AG04450 (cell line): Measurements from ENCODE around the gene GHDC. TPM values are rescaled to one million over a fixed set of nuclear protein-coding genes. Genes with fewer than 3 reads are reported as not detected.
A peak's percentile ranks its signal among the peaks of the same experiment; 100 is the strongest.

Experiments used
- CTCF ChIA-PET: fragments of 300-600, 350-600 bp; formaldehyde crosslinking; extraction: SDS; loops from one replicate; lab custom pipeline; 2022; ENCODE audit warnings: antibody characterized with exemption, inconsistent platforms; lab: Charles Lee
- POLR2A ChIA-PET: fragments of 350-600 bp; formaldehyde crosslinking; extraction: SDS; loops from one replicate; lab custom pipeline; 2021; ENCODE audit warnings: antibody characterized with exemption, inconsistent platforms; lab: Yijun Ruan, JAX
- DNase-seq: peaks from one replicate; pipeline ENCODE4 v3.0.0-alpha.2; 2011; ENCODE audit warnings: low read depth, low spot score
- H3K27ac ChIP-seq: one replicate; pipeline ENCODE4 v1.5.1; 2012; ENCODE audit warnings: low read depth, low read length, control low read depth
- H3K27me3 ChIP-seq: one replicate; pipeline ENCODE4 v1.6.0; 2012; ENCODE audit warnings: low read length; ENCODE audit not compliant: control insufficient read depth, insufficient read depth
- H3K4me3 ChIP-seq: 2 replicates; pipeline ENCODE4 v1.5.1; 2011; ENCODE audit warnings: mild to moderate bottlenecking, low read depth, low read length, control low read depth
- H3K9me3 ChIP-seq: 2 replicates; pipeline ENCODE4 v1.5.1; 2012; ENCODE audit warnings: low read length; ENCODE audit not compliant: control insufficient read depth, insufficient read depth
- CTCF ChIP-seq: IDR thresholded peaks from 2 replicates; pipeline ENCODE4 v1.5.1; 2011; ENCODE audit warnings: low read depth, low read length, control low read depth, inconsistent platforms
- polyA plus RNA-seq: library from polyadenylated mRNA; depleted of rRNA; stranded (reverse); fragments of >200 nt; gene quantifications from 2 replicates; pipeline ENCODE4 v1.2.3, GENCODE V29; 2011

GHDC gene
- polyA plus RNA-seq, 1 experiment, result 5.1 TPM

- CTCF ChIA-PET, result interaction anchor here (0.9 kb wide), 1 partner anchor 20 kb away, joined by 5 read pairs; no protein-coding TSS in a partner anchor
- TF ChIP-seq CTCF, result no peak
- Histone ChIP-seq H3K27me3 (peaks cover 2% of the 10 kb centered on the region), H3K9me3 (no peaks in the 10 kb centered on the region; the same call in 1 of the 2 replicates), H3K4me3 (no peak overlapping the region), H3K27ac (no peak overlapping the region)
- no peak for DNase-seq
- POLR2A ChIA-PET, result interaction anchor here (0.6 kb wide), 1 partner anchor 35 kb away, joined by 3 read pairs; no protein-coding TSS in a partner anchor
Observed at GRCh38 chr17:42163696-42164407, 30.4 kb downstream of the GHDC start.

GRCh38 chr17:42163113-42163512, 31.2 kb downstream of the GHDC start:
- ChIA-PET POLR2A (no interaction called here), CTCF (interaction anchor here (0.9 kb wide), 1 partner anchor 21 kb away, joined by 5 read pairs; no protein-coding TSS in a partner anchor)
- Histone ChIP-seq H3K27ac (no peak overlapping the region), H3K4me3 (no peak overlapping the region), H3K27me3 (peaks cover 2% of the 10 kb centered on the region), H3K9me3 (no peaks in the 10 kb centered on the region; the same call in 1 of the 2 replicates)
- TF ChIP-seq CTCF, result peak; percentile 30; the same call in 1 of the 2 replicates
- DNase-seq, result no peak

- H3K27me3 ChIP-seq, result peaks cover 2% of the 10 kb centered on the region
Observed at GRCh38 chr17:42160531-42160910, 33.8 kb downstream of the GHDC start.

GRCh38 chr17:42159796-42160530, 34.3 kb downstream of the GHDC start:
- no peak for TF ChIP-seq CTCF
- Histone ChIP-seq H3K4me3 (no peak overlapping the region), H3K27me3 (peaks cover 2% of the 10 kb centered on the region), H3K9me3 (no peaks in the 10 kb centered on the region; the same call in 1 of the 2 replicates), H3K27ac (no peak overlapping the region)
- no peak for DNase-seq
- ChIA-PET POLR2A (interaction anchor here (0.5 kb wide), 1 partner anchor 28 kb away, joined by 6 read pairs; no protein-coding TSS in a partner anchor), CTCF (no interaction called here)

More at GRCh38 chr17:42160531-42160910, 33.8 kb downstream of the GHDC start:
- H3K27ac ChIP-seq, result no peak overlapping the region
- POLR2A ChIA-PET, result interaction anchor here (0.5 kb wide), 1 partner anchor 27 kb away, joined by 6 read pairs; no protein-coding TSS in a partner anchor
- no peak for DNase-seq
- no peaks in the 10 kb centered on the region; the same call in 1 of the 2 replicates for H3K9me3 ChIP-seq
- no peak for TF ChIP-seq CTCF
- CTCF ChIA-PET, result no interaction called here
- no peak overlapping the region for H3K4me3 ChIP-seq
